Activated T-cell treated with anti-CD3 and anti-CD28 coated beads, Interleukin-2, amount 50 U/mL, for 24 hours (primary cell): ENCODE data around the gene PURA.

ENCODE experiments used
- DNase-seq: peaks from one replicate; pipeline ENCODE4 v3.0.0-alpha.2; 2020
- H3K27ac Mint-ChIP-seq: 2 replicates; pipeline ENCODE4 v1.8.0; 2020; ENCODE audit warnings: mild to moderate bottlenecking, mixed read lengths
- H3K27me3 Mint-ChIP-seq: 2 replicates; pipeline ENCODE4 v1.8.0; 2020; ENCODE audit warnings: mixed read lengths
- H3K36me3 Mint-ChIP-seq: 2 replicates; pipeline ENCODE4 v1.8.0; 2020; ENCODE audit warnings: low read depth, mixed read lengths
- H3K4me1 Mint-ChIP-seq: 2 replicates; pipeline ENCODE4 v1.8.0; 2020; ENCODE audit warnings: low read depth, mixed read lengths
- H3K4me3 Mint-ChIP-seq: 2 replicates; pipeline ENCODE4 v1.8.0; 2020; ENCODE audit warnings: mild to moderate bottlenecking, moderate library complexity, mixed read lengths
- H3K9me3 Mint-ChIP-seq: 2 replicates; pipeline ENCODE4 v1.8.0; 2020; ENCODE audit warnings: mixed read lengths

Gene PURA

GRCh38 chr5:140174465-140175366 lies 60.8 kb downstream of the PURA start, which contains the start of gene CYSTM1:
Gene CYSTM1 (plus strand): TSS chr5:140175188. CDS start chr5:140194466, 19,278 bp downstream.
- H3K4me3 Mint-ChIP-seq: peak within 1 kb of the TSS; percentile 92
- peak; percentile 97 for DNase-seq
- no peaks in the 10 kb centered on the region for H3K9me3 Mint-ChIP-seq
- peak within 1 kb of the TSS; percentile 91 for H3K27ac Mint-ChIP-seq
- peaks cover 7% of the 10 kb centered on the region for H3K36me3 Mint-ChIP-seq
- peaks cover 17% of the 10 kb centered on the region for H3K4me1 Mint-ChIP-seq
- peaks cover 5% of the 10 kb centered on the region for H3K27me3 Mint-ChIP-seq
